Measurements from ENCODE around the gene LRP1.

The LRP1 gene

GRCh38 chr12:57254506-57255280 lies 126.4 kb downstream of the LRP1 start:
- DNase-seq (ENCODE audit: low read depth in 2 of 2): no peak

GRCh38 chr12:57255916-57256315 lies 127.6 kb downstream of the LRP1 start:
- DNase-seq (ENCODE audit: low read depth in 2 of 2): no peak

DNA sequence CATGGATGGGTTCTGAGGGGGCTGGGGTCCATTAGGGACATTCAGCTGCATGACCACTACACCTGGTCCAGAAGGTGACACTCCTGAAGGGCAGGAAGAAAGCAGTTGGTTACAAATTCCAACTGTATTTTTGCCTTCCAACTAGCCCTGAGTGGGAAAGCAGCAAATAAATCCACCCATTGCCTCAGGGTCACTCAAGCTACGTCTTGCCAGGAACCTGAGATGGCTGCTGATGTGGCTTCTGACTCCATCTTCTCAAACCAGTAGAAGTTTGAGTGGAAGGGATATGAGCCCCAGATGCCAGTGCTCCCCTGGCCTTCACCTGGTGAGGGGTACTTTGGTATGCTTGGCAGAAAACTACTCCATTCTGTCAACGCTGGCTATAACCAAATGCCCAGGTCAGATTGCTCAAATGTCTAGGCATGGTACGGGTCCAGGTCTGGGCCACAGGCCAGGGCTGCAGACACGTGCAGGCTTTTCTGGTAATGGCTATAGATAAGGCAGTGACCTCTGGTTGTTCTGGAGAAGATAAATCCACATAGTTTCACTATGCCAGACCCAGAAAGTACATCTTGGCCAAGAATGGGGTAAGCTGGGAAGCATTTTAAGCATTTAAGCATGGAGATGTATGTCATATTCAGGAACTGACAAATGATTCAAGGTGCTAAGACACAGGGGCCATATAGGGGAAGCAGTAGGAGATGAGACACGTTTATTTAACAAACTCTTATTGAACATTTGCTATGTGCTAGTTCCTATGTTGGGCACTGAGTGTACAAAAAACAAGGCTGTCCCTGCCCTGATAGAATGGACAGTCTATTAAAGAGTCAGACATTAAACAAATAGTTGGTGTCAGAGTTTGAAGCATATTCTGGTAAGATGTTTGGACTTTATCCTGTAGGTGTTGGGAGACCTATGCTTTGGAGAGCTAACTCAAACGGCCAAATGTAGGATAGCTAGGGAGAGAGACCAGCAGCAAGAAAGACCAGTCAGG lies 131.0 kb downstream of the LRP1 start:
- DNase-seq (ENCODE audit: low read depth in 2 of 2): no peak

DNA sequence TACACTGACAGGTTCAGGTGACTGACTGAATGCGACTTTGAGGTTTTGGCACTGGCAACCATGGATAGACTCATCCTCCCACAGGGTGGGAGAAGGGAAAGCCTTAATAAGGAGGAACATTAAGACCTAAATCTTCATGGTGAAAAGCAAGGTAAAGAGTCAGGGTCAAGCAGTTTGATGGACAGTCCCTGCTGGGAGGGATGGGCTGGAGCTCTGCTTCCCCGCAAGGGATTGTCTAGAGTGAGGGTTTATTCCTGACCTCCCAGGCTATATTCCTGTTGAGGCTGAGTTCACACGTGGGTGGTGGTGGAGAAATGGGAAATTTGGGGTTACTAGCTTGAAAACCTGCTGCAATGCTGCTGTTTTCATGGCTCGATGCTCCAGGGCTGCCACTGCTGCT lies 132.1 kb downstream of the LRP1 start:
- no peak for DNase-seq (ENCODE audit: low read depth in 2 of 2)

DNA sequence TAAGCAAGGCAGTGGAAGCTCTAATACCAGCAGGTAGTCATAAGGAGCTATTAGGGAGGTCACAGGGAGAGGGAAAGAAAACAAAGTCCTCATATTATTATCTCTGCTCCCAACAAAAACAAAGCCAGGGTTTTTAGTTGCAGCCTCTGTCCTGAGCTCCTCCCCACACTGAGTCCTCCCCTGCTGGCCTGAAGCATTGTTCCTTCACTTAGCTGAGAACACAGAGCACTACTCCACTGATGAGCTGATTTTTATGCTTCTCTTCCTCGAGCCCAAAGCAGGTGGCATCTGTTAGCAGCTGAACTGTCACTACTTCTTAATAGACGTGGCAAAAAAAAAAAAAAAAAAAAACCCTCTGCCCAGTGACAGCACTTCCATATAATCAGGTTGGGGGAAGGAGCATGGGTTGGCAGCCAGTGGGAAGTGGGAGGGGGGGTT lies 133.2 kb downstream of the LRP1 start:
- DNase-seq (ENCODE audit: low read depth in 2 of 2): no peak

GRCh38 chr12:57262126-57262822 lies 134.0 kb downstream of the LRP1 start:
- no peak for DNase-seq (ENCODE audit: low read depth in 2 of 2)

Data from stimulated activated CD8-positive, alpha-beta memory T cell treated with anti-CD3 and anti-CD28 coated beads, Interleukin-7, amount 100 ng/mL, for 1 hour (primary cell).